ENCODE measurements around the gene STRIP2. TPM values are rescaled to one million over a fixed set of nuclear protein-coding genes. Genes with fewer than 3 reads are reported as not detected.
"Not testable (repeated sequence)": the region's sequence is repeated elsewhere in the genome, so short reads cannot be mapped to it uniquely, and the experiment has no call there.

Gene STRIP2
- polyA plus RNA-seq, 3 donors = 2.2 to 3.5 (median 3.4) TPM

DNA sequence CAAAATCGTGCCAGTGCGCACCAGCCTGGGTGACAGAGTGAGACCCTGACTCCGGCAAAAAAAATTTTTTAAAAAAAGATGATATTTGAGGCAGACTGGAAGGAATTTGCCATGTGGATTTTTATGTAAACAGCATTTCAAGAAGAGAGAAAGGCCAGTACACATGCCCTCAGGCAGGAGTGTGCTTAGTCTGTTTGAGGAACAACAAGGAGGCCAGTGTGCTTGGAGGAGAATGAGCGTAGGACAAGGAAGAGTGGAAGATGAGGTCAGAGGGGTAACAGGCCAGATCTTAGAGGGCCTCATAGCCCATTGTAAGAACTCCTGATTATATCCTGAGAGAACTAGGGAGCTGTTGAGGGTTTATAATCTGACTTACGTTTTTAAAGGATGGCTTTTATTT, 17.2 kb upstream of the STRIP2 start:
- DNase-seq (ENCODE audit: low read depth in 3 of 3, low spot score in 2 of 3) = no peak

DNA sequence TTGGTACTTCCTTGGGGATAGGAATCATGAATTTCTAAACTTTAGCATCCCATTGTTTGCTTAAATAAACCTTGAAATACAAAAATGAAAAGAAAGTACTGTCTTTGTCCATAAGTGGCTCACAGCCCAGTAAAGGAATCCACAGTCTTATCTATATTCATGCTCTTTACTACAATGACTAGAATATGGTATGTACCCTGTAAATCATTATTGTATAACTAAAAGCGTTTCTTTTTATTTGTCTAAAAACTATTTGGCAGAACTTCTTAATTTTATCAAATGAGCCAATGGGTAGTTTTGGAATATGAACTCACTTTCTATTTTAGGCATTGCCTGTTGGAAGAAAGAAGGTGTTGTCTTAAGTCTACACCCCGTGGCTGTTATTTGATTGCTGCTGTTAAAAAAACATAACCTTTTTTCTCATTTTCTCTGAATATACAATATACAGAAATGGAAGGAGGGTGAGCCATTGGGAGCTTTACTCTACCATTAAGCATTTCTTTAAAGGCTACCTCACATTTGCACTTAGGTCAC, 12.4 kb upstream of the STRIP2 start:
- no peak for DNase-seq (ENCODE audit: low read depth in 3 of 3, low spot score in 2 of 3)

GRCh38 chr7:129422727-129423126, 11.5 kb upstream of the STRIP2 start:
- DNase-seq (ENCODE audit: low read depth in 3 of 3, low spot score in 2 of 3) = no peak

DNA sequence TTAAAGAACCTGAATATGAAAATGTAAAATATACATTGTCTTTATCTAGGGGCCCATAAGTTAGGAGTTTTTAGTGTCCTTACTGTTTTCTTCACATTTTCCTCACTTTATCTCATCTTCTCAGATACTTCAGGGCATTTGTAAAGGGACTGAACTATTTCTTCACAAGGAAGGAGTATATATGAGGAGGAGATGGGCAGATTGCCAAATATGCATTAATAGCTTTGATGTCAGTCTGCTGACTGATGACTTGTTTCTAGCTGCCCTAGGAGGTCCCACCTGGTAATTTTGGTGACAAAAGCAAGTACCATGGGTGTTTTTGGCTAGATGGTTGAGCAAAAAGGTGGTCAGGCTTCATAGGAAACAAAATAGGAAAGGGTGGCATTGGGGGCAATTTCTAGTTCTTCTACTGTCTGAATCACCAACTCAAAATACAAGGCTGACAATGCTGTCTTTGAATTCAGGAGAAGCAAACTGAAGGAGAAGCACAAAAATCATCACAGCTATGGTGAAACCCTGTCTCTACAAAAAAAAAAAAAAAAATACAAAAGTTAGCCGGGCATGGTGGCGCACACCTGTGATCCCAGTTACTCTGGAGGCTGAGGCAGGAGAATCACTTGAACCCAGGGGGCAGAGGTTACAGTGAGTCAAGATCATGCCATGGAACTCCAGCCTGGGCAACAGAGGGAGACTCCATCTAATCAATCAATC, 10.4 kb upstream of the STRIP2 start:
- DNase-seq (ENCODE audit: low read depth in 3 of 3, low spot score in 2 of 3) = no peak

DNA sequence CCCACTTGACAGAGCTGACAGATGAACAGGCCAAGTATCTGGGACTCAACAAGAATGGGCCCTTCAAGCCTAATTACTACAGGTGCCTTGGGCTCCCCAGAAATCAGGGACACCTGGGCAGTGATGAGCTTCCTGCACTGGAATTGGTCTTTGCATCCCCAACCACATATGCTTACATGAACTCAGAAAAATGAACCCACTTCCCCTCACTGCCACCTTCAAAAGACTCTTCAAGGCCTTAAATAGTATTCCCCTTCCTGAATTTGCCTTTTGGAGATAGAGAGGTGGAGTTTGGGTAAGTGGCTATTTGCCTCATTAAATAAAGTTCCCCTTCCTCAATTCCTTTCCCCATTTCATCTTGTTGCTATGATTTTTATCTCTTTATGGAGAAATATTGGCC, 7.8 kb upstream of the STRIP2 start:
- no peak for DNase-seq (ENCODE audit: low read depth in 3 of 3, low spot score in 2 of 3)

DNA sequence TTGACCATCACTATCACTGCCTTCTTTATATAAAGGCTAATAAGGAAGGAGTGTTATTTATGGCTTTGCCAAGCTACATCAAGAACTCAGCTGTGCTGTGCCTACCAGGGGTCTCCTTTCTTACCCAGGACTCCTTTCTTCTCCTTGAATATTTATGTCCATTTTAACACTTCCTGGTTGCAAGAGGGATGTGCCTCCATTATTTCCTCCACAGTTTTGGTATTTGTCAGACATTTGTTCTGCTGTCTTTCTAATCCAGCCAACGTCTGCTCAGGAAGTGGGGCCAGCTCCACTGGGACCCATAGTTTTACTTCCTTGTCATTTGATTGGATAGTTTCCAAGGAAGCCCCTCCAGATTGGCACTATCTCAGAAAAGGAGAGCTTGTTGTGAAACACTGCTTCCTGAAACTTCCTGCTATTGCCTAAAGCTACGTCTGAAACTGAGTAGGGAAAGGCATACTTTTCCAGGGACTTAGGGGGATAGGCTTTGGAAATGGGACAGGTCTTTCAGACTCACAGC, 6.6 kb upstream of the STRIP2 start:
- no peak for DNase-seq (ENCODE audit: low read depth in 3 of 3, low spot score in 2 of 3)

DNA sequence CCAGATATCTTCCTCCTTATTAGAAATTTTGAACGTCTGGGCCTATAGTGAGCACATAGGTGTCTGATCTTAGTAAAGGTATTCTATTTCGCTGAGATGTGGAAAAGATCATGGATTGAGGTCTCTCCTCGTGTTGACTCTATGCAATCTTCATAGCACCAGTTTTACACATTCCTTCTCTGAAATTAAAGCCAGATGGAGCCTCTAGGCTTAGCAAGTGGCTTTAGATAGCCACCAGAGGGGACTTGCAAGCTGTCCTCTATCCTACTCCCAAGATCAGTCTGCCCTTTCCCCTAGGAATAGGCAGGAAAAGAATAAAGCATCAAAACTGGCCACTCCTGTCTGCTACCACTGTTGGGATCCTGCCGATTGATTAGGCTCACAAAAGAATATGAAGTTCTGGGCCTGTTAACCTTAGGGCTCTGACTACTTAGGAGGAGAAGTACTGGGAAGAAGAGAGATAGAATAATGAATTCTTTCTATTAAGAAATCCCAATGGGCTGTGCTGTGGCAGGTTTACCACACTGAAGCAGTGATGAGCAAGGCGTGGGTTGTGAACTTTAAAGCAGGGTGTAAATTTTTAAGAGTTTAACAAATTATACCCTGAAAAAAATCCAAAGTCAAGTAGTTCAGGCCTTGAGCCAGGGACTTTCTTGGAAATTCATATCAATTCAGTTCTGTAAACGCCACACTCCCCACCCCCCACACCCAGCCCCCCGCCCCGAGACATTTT, 2.2 kb upstream of the STRIP2 start:
- DNase-seq (ENCODE audit: low read depth in 3 of 3, low spot score in 2 of 3) = no peak

DNA sequence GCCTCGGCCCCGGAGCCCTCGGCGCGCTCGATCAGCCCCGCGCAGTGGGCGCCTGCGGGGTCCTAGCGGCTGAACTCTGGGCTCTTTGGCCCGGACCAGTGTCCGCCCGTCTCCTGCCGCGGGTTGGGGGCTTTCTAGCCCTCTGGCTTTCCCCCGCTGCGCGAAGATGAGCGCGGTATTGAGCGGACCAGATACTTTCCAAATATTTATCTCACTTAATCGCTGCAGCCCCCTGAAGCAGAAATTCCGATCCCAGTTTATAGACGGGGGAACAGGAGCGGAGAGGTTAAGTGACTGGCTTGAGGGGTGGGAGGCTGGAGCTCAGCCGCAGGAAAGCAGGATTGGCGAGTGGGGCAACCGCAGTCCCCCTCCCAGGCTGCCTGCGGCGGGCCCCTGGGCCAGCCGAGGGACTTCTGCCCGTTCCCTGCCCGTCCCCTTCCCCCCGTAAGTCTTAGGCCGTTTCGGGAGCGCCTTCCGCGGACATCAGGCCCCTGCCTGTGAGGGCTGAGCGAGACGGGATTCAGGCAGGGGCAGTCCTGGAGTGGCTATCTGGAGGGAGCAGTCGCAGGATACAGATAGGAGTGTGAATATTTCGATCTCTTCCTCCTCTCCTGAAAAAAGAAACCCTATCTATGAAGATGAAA, 565 bp downstream of the STRIP2 start:
- peak in 2 of 3 donors; percentile 5 to 12 for DNase-seq (ENCODE audit: low read depth in 3 of 3, low spot score in 2 of 3)

- DNase-seq (ENCODE audit: low read depth in 3 of 3, low spot score in 2 of 3) = no peak
These were observed 1.2 kb downstream of the STRIP2 start for GRCh38 chr7:129435414-129435829.

DNA sequence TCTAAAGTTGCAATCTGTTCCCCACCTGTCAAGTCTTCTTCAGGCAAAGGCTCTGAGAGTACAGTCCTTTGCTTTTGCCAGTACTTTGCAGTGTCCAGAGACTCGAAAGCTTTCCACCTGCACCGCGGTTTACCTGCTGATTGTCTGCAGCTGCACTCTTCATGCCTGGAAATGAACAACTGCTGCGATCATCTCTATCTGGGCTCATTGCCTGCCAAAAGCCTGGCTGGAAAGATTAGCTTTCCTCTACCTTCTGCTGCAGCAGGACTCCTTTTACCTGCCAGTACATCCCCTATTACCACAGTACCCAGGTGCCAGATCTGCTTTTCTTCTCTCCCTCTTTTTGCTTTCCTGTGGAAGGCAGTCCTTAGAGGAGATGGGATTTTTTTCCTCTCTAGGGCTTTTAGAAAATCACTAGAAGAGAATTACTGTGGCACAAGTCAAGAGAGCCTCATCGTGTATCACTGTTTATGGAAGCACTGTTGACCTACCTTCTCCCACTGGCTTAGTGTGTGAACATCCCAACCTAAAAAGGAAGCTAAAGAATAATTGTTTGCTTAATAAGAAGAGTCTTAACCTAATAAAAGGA, 2.2 kb downstream of the STRIP2 start:
- DNase-seq (ENCODE audit: low read depth in 3 of 3, low spot score in 2 of 3) = no peak

DNA sequence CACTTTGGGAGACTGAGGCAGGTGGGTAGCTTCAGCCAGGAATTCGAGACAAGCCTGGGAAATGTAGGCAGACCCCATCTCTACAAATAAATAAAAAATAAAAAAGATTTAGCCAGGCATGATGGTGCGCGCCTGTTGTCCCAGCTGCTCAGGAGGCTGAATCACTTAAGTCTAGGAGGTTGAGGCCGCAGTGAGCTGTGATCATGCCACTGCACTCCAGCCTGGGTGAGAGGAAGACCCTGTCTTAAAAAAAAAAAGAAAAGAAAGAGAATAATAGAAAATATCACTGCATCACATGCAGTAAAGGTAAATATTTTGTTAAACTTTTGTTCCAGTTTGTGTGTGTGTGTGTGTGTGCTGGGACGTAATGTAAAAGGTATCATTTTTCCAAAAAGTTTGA, 3.0 kb downstream of the STRIP2 start:
- DNase-seq (ENCODE audit: low read depth in 3 of 3, low spot score in 2 of 3) = no peak

DNA sequence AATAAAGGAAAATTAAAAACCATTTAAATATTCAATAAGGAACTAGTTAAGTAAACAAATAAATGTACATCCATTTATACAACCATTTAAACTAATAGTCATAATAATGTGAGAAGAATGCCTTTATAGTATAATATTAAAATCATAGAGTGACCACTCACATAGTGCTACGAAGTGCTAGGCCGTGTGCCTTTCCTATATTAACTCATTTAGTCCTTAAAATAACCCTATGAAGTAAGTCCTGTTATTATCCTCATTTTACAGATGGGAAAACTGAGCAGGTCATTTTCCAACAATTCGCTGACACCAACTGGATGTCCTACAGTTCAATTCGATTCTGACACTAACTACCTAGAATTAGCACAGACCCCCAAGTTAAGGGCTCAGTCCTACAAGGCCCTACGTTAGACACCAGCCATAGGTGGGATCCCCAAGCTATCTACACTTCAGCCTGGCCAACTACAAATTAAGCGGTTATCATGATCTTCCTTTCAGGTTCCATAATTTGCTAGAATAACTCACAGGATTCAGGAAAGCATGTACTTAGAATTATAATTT, 4.1 kb downstream of the STRIP2 start:
- no peak for DNase-seq (ENCODE audit: low read depth in 3 of 3, low spot score in 2 of 3)

DNA sequence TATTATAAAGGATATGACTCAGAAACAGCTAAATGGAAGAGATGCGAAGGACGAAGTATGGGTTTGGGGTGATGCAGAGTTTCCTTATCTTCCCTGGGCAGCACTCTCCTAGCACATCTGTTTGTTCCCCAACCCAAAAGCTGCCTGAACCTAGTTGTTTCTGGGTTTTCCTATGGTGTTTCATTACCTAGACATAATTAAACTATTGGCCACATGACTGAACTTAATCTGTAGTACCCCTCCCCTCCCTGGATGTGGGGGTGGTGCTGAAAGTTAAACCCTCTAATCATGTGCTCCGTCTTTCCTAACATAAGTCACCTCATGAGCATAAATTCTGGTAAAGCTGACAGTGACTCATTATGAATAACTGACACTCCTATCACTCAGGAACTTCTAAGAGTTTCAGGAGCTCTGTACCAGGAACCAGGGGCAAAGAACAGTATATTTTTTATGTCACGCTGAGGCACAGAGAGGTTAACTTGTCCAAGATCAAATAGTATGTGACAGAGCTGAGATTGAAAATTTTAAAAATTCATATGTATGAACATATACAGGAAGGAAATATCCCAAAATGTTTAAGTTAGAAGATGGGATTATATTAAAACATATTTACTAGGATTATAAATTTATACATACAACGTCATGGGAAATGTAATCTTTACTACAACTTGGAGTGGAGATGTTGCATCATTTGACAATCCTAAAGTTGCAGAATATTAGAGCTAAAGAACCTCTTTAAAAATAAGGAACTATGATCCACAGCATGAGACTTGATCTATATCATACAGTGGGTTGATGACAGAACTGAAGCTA, 4.8 kb downstream of the STRIP2 start:
- DNase-seq (ENCODE audit: low read depth in 3 of 3, low spot score in 2 of 3) = no peak

DNA sequence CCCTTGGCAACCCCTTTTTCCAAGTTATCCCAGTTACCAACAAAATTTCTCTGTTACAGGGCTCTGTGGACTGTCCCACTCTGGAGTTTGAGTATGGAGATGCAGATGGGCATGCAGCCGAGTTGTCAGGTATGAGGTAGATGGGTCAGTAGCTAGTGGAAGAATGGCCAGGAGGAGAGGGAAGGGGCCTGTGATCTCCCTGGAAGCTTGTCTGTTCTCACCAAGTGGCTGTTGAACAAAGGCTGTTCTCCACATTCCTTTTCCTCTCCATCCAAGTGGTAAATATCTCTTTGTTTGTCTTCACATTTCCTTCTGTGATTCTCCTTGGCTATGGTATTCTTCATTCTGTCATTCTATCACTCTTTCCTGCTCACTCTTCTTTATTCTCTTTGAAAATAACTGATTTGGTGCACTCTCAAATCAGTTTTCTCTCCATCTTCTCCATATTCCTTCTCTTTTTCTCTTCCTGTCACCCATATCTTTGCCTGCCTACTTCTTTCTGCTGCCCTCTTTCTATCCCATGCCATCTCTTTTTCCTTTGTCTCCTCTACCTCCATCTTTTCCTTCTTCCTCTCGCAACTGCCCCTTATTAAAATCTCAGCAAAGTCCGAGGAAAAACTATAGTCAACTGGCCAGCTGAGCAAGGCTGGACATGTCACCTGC, 5.9 kb downstream of the STRIP2 start:
- DNase-seq (ENCODE audit: low read depth in 3 of 3, low spot score in 2 of 3) = no peak

DNA sequence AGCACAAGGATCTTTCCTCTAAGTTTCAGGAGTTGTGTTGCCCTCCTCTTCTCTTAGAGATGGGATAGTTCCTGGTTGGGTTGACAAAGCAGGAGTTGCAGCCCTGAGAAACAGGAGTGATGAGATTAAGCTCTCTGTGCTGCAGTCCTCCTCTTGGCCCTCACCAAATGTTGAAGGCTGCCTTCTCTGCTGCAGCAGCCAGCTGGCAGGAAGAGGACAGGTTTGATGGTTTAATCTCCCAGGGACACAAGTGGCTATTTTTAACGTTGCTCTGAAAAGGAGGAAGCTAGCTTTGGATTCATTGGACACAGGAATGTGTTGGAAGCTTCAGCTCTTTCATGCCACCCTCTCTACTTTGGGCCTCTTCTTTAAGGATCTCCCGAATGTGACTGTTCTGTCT, 9.4 kb downstream of the STRIP2 start:
- DNase-seq (ENCODE audit: low read depth in 3 of 3, low spot score in 2 of 3) = no peak

DNA sequence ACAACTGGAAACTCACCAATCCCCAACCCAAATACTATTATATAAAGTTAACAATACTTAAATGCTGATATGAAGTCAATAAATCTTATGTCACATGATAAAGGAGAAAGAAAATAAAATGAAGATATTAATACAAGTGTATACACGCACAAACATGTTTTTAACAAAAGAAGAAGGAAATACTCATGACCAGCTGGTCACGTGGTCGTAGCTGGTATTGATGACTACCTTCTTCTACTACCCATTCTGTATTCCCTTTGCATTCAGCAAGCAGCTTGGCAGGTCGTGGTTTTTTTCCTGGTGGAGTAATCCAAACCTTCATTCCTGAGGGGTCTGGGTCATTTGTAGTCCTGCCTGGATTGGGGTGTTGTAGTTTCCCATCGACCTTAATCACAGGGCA, 10.5 kb downstream of the STRIP2 start:
- not testable (repeated sequence) for DNase-seq (ENCODE audit: low read depth in 3 of 3, low spot score in 2 of 3)

- DNase-seq (ENCODE audit: low read depth in 3 of 3, low spot score in 2 of 3) = not testable (repeated sequence)
These were observed 12.7 kb downstream of the STRIP2 start for GRCh38 chr7:129446925-129447324.

DNA sequence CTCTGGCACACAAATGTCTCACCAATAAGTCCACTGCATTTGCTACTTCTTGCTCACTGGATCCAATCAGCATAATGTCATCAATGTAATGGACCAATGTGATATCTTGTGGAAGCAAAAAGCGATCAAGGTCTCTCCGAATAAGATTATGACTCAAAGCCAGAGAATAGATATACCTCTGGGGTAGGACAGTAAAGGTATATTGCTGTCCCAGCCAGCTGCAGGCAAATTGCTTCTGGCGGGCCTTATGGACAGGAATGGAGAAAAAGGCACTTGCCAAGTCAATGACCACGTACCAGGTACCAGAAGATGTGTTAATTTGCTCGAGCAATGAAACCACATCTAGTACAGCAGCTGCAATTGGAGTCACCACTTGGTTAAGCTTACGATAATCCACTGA, 13.2 kb downstream of the STRIP2 start:
- not testable (repeated sequence) for DNase-seq (ENCODE audit: low read depth in 3 of 3, low spot score in 2 of 3)

- not testable (repeated sequence) for DNase-seq (ENCODE audit: low read depth in 3 of 3, low spot score in 2 of 3)
These were observed 14.4 kb downstream of the STRIP2 start for GRCh38 chr7:129448608-129449007.

Measured in right renal cortex interstitium (tissue), 3 donors.